H1 (cell line): ENCODE data around the gene SHROOM3. TPM values are rescaled to one million over a fixed set of nuclear protein-coding genes. Genes with fewer than 3 reads are reported as not detected.

ENCODE experiments used
- CBX5 ChIP-seq: fragments of 300-800, 300-1000 bp; sonication (generic); IDR thresholded peaks from 2 replicates; pipeline ENCODE4 v1.7.1; 2016; ENCODE audit warnings: antibody characterized with exemption, low read length, low read depth
- JUND ChIP-seq: IDR thresholded peaks from 2 replicates; pipeline ENCODE4 v1.6.1; 2011; ENCODE audit warnings: mild to moderate bottlenecking, improper control_type of control experiment, low read length
- SRF ChIP-seq: IDR thresholded peaks from 2 replicates; pipeline ENCODE4 v1.6.1; 2011; ENCODE audit warnings: mild to moderate bottlenecking, low read depth, low read length, moderate library complexity
- polyA plus RNA-seq, 7 experiments: library from polyadenylated mRNA; depleted of rRNA in 3 of 7; stranded (reverse) in 5 of 7; unstranded in 2 of 7; fragments of >200 nt in 5 of 7; fragments of 200-250 nt in 2 of 7; gene quantifications; 1 replicate in 5 of 7; 2 replicates in 1 of 7; 4 replicates in 1 of 7; pipeline versions ENCODE4 v1.2.1 to v1.2.3, GENCODE V29; 2011 to 2013; ENCODE audit warnings: missing spikeins in 2 of 7, mixed read lengths in 2 of 7
- total RNA-seq: library from RNA; stranded (reverse); fragmentation: NEBNext Ultra II Directional; extraction: Animal tissue kit (Norgen Biotek cat#: 25700); gene quantifications from 2 replicates; pipeline ENCODE4 v1.2.1, GENCODE V29; 2021
- TF ChIP-seq, protein P1 (sequence below): IDR thresholded peaks from 2 replicates; pipeline ENCODE4 v1.6.1; 2011; ENCODE audit warnings: low read length, improper control_type of control experiment

SHROOM3 gene
- total and polyA plus RNA-seq, 2 of the 8 experiments (the other 6 are each of a cell fraction or from before 2014, with no cell fraction given): 15.8 to 34.0 TPM

DNA sequence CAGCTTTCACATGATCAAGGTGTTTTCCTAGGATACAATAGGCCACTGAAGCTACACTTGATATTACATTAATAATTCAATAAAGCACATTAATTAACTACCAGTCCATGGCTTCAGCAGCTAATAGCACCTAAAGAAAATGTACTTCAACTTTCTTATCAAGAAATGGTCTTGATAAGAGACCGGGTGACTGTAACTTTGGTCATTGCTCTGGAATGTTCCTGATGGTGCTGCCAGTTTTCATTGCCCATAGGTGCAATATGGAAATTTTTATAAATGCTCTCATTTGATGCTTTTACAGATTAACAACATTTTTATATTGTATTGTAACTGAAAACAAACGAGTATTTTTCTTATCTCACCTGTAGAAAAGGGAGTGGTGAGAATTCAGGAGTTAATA lies 165.4 kb downstream of the SHROOM3 start (continued):
- TF ChIP-seq, protein P1, sequence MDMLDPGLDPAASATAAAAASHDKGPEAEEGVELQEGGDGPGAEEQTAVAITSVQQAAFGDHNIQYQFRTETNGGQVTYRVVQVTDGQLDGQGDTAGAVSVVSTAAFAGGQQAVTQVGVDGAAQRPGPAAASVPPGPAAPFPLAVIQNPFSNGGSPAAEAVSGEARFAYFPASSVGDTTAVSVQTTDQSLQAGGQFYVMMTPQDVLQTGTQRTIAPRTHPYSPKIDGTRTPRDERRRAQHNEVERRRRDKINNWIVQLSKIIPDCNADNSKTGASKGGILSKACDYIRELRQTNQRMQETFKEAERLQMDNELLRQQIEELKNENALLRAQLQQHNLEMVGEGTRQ: no peak
- TF ChIP-seq SRF (no peak), CBX5 (no peak), JUND (no peak)
